B cell (primary cell): ENCODE measurements around the gene PKM. TPM values are rescaled to one million over a fixed set of nuclear protein-coding genes. Genes with fewer than 3 reads are reported as not detected.

Source experiments
- ATAC-seq: fragments of 200-7000 bp; cut with Tn5 transposase; one replicate; pipeline ENCODE4 v1.10.0; 2021; ENCODE audit warnings: low read depth, mild to moderate bottlenecking, moderate number of reproducible peaks, moderate library complexity
- CTCF ChIA-PET: fragments of 350-600 bp; sonication (Branson Sonifier 250); formaldehyde crosslinking; loops from one replicate; lab custom pipeline; 2021; ENCODE audit warnings: antibody characterized with exemption, inconsistent platforms; lab: Charles Lee
- POLR2A ChIA-PET: fragments of 350-600 bp; sonication (Branson Sonifier 250); formaldehyde crosslinking; loops from one replicate; lab custom pipeline; 2021; ENCODE audit warnings: antibody characterized with exemption; lab: Charles Lee
- DNase-seq: peaks from one replicate; pipeline ENCODE4 v3.0.0; 2013
- H2AFZ ChIP-seq: 2 replicates; pipeline ENCODE4 v1.6.1; 2012; ENCODE audit warnings: mild to moderate bottlenecking, low read depth, low read length; ENCODE audit not compliant: insufficient read depth, poor library complexity, severe bottlenecking
- H3K27ac ChIP-seq, 2 donors: 1 replicate in 1 of 2; 2 replicates in 1 of 2; pipeline ENCODE4 v1.5.1; 2012 to 2013; ENCODE audit warnings: low read length in 2 of 2, mild to moderate bottlenecking in 2 of 2, moderate library complexity in 1 of 2
- H3K27me3 ChIP-seq, 4 experiments: fragments of 200-600 bp in 1 of 4; sonication (generic) in 1 of 4; replicated peaks in 1 of 4; 1 replicate in 2 of 4; 2 replicates in 2 of 4; pipeline versions ENCODE4 v1.6.1 to v1.7.0; 2013 to 2016; ENCODE audit warnings: low read length in 3 of 4, mild to moderate bottlenecking in 2 of 4, mixed read lengths in 1 of 4, moderate library complexity in 1 of 4; ENCODE audit not compliant: insufficient read depth in 4 of 4, control insufficient read depth in 3 of 4; ENCODE audit errors: control extremely low read depth in 1 of 4
- H3K36me3 ChIP-seq, 2 experiments: replicated peaks in 1 of 2; 1 replicate in 1 of 2; 2 replicates in 1 of 2; pipeline versions ENCODE4 v1.6.1 to v1.7.1; 2013; ENCODE audit warnings: low read length in 1 of 2; ENCODE audit not compliant: insufficient read depth in 2 of 2, control insufficient read depth in 1 of 2; ENCODE audit errors: control extremely low read depth in 1 of 2, extremely low read depth in 1 of 2
- H3K4me1 ChIP-seq, 2 donors: fragments of 200-600 bp in 1 of 2; sonication (generic) in 1 of 2; 1 replicate in 1 of 2; 2 replicates in 1 of 2; pipeline versions ENCODE4 v1.5.1 to v1.6.1; 2013 to 2017; ENCODE audit warnings: low read length in 2 of 2; ENCODE audit not compliant: control insufficient read depth in 2 of 2, insufficient read depth in 2 of 2
- H3K4me2 ChIP-seq: replicated peaks from 2 replicates; pipeline ENCODE3; 2012; ENCODE audit warnings: mild to moderate bottlenecking, low read depth, low read length; ENCODE audit not compliant: poor library complexity, severe bottlenecking
- H3K4me3 ChIP-seq, 5 experiments: fragments of 200-600 bp in 1 of 5; sonication (generic) in 1 of 5; 1 replicate in 3 of 5; 2 replicates in 2 of 5; pipeline versions ENCODE4 v1.5.1 to v1.7.0; 2011 to 2016; ENCODE audit warnings: low read length in 4 of 5, mild to moderate bottlenecking in 4 of 5, low read depth in 2 of 5, control low read depth in 1 of 5, moderate library complexity in 1 of 5; ENCODE audit not compliant: insufficient read depth in 1 of 5; ENCODE audit errors: control extremely low read depth in 1 of 5, extremely low read depth in 1 of 5
- H3K79me2 ChIP-seq: fragments of 200-600 bp; sonication (generic); one replicate; pipeline ENCODE4 v1.6.0; 2016; ENCODE audit warnings: low read length; ENCODE audit not compliant: control insufficient read depth, insufficient read depth
- H3K9ac ChIP-seq: fragments of 200-600 bp; sonication (generic); 2 replicates; pipeline ENCODE4 v1.6.1; 2017; ENCODE audit warnings: mild to moderate bottlenecking, low read length, moderate library complexity
- H3K9me3 ChIP-seq, 3 donors: one replicate each; pipeline versions ENCODE4 v1.6.1 to v1.7.1; 2013; ENCODE audit warnings: low read length in 2 of 3; ENCODE audit not compliant: control insufficient read depth in 2 of 3, insufficient read depth in 1 of 3; ENCODE audit errors: control extremely low read depth in 1 of 3
- H4K20me1 ChIP-seq: 2 replicates; pipeline ENCODE4 v1.6.0; 2012; ENCODE audit warnings: mild to moderate bottlenecking, low read length; ENCODE audit not compliant: insufficient read depth, control insufficient read depth, poor library complexity, severe bottlenecking
- H3K27ac Mint-ChIP-seq: one replicate; pipeline ENCODE4 v1.8.0; 2021; ENCODE audit warnings: mixed read lengths
- H3K27me3 Mint-ChIP-seq: one replicate; pipeline ENCODE4 v1.8.0; 2021; ENCODE audit warnings: mixed read lengths
- H3K4me1 Mint-ChIP-seq: one replicate; pipeline ENCODE4 v1.8.0; 2021; ENCODE audit warnings: mixed read lengths
- H3K4me3 Mint-ChIP-seq: one replicate; pipeline ENCODE4 v1.8.0; 2021; ENCODE audit warnings: mixed read lengths
- H3K9me3 Mint-ChIP-seq: one replicate; pipeline ENCODE4 v1.8.0; 2022; ENCODE audit warnings: mixed read lengths; ENCODE audit not compliant: insufficient read depth
- EZH2 ChIP-seq: IDR thresholded peaks from 2 replicates; pipeline ENCODE4 v1.6.1; 2012; ENCODE audit warnings: borderline replicate concordance, low read depth, mild to moderate bottlenecking, moderate library complexity, low read length; ENCODE audit not compliant: insufficient read depth, poor library complexity, severe bottlenecking
- WGBS: methylation state at CpG from one replicate; pipeline ENCODE4 v1.1.5; 2013; ENCODE audit warnings: missing lambda C conversion rate; ENCODE audit not compliant: insufficient coverage; 5-methylcytosine and 5-hydroxymethylcytosine counted together
- intact Hi-C: fragments of 100-400 bp; cut with micrococcal nuclease; formaldehyde crosslinking; loops from one replicate; pipeline ENCODE4 v1.10.0; 2022
- polyA plus RNA-seq: library from polyadenylated mRNA; depleted of rRNA; stranded (reverse); fragments of >200 nt; gene quantifications from 2 replicates; pipeline ENCODE4 v1.2.3, GENCODE V29; 2012
- total RNA-seq, 2 donors: library from RNA; stranded (reverse); fragments of 120-200 nt in 1 of 2; gene quantifications; 1 replicate in 1 of 2; 2 replicates in 1 of 2; pipeline versions ENCODE4 v1.2.3 to v1.2.4, GENCODE V29; 2013 to 2022
- TF ChIP-seq, protein P1 (sequence below): fragments of 200-600 bp; IDR thresholded peaks from one replicate; pipeline ENCODE4 v1.8.0; 2022; ENCODE audit warnings: antibody characterized with exemption, mild to moderate bottlenecking

PKM gene
- total and polyA plus RNA-seq, 2 donors (not counting 1 experiment from before 2014, with no cell fraction given) = 179 to 323 TPM

DNA sequence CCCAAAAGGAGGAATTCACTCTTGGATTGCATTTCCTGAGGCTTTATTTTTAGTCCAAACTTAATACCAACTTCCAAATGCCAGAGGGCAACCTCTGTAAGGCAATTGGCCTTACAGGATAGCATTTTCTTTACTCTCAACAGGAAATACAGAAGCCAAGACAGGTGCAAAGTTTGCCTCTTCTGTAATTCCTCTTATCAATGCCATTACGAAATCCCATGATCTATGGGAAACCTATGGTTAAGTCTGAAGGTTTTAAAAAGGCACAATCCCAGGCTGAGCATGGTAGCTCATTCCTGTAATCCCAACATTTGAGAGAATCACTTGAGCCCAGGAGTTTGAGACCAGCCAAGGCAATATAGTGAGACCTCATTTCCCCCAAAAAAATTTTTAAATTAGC is 14.9 kb downstream of the PKM start:
- DNase-seq (no peak), ATAC-seq (no peak)
- no peaks in the 10 kb centered on the region for H3K27me3 Mint-ChIP-seq
- no peaks in the 10 kb centered on the region for H3K9me3 ChIP-seq
- H3K4me1 Mint-ChIP-seq = peaks cover 11% of the 10 kb centered on the region
- H3K4me2 ChIP-seq = no peak overlapping the region
- ChIA-PET POLR2A (interaction anchor here (0.9 kb wide), 1 partner anchor 15 kb away, joined by 3 read pairs; the partner anchor contains the start of gene PKM), CTCF (interaction anchor here (2.9 kb wide), 1 partner anchor 17 kb away, joined by 11 read pairs; no protein-coding TSS in a partner anchor)
- H3K4me3 Mint-ChIP-seq = no peak overlapping the region
- no peak overlapping the region for H3K9ac ChIP-seq
- no peak overlapping the region for H2AFZ ChIP-seq
- H3K36me3 ChIP-seq = peaks cover 15 to 86% of the 10 kb centered on the region in 2 experiments
- H3K27me3 ChIP-seq = no peaks in the 10 kb centered on the region
- H3K9me3 Mint-ChIP-seq = no peaks in the 10 kb centered on the region
- H3K4me3 ChIP-seq = no peak overlapping the region
- TF ChIP-seq EZH2 = no peak
- TF ChIP-seq, protein P1, sequence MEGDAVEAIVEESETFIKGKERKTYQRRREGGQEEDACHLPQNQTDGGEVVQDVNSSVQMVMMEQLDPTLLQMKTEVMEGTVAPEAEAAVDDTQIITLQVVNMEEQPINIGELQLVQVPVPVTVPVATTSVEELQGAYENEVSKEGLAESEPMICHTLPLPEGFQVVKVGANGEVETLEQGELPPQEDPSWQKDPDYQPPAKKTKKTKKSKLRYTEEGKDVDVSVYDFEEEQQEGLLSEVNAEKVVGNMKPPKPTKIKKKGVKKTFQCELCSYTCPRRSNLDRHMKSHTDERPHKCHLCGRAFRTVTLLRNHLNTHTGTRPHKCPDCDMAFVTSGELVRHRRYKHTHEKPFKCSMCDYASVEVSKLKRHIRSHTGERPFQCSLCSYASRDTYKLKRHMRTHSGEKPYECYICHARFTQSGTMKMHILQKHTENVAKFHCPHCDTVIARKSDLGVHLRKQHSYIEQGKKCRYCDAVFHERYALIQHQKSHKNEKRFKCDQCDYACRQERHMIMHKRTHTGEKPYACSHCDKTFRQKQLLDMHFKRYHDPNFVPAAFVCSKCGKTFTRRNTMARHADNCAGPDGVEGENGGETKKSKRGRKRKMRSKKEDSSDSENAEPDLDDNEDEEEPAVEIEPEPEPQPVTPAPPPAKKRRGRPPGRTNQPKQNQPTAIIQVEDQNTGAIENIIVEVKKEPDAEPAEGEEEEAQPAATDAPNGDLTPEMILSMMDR = no peak
- H3K27ac ChIP-seq = no peak overlapping the region
- no CpG with 5 or more reads among the region's 1 CpG for WGBS
- H3K4me1 ChIP-seq = peaks cover 0 to 4% of the 10 kb centered on the region in 2 donors
- no peak overlapping the region for H3K27ac Mint-ChIP-seq
- intact Hi-C loops = loop anchor here (1.0 kb wide), 1 partner anchor 10 kb away; no protein-coding TSS in a partner anchor
- H4K20me1 ChIP-seq = peaks cover 44% of the 10 kb centered on the region
- H3K79me2 ChIP-seq = peaks cover 37% of the 10 kb centered on the region

DNA sequence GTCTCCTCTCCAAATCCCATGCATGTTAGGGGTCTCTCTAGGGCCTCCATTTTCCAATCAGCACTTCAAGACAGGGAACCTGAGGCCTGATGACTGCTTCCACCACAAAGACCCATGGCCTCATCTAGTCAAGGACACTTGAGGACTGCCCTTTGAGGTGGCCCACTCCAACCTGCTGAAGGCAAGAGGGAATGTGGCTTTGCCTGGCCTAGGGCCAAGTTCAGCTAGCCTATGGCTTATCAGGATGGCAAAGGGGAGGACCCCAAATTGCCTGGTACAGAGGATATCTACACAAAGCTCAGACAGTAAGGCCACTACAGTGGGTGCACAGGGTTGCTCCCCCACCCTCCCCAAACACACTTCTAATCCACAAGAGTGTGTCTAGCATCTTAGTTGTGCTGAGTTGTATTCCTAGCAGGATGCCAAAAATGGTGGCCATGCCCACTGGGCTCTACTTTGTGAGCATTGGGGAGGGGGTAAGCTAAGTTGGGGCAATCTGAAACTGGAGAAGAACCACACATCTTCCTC is 23.4 kb downstream of the PKM start:
- peaks cover 8% of the 10 kb centered on the region for H3K4me1 Mint-ChIP-seq
- Histone ChIP-seq H4K20me1 (peaks cover 13% of the 10 kb centered on the region), H3K4me2 (no peak overlapping the region), H3K4me1 (no peaks in the 10 kb centered on the region), H2AFZ (no peak overlapping the region), H3K27me3 (no peaks in the 10 kb centered on the region), H3K9ac (no peak overlapping the region), H3K27ac (no peak overlapping the region), H3K79me2 (no peaks in the 10 kb centered on the region), H3K36me3 (peaks cover 13 to 91% of the 10 kb centered on the region in 2 experiments), H3K9me3 (no peaks in the 10 kb centered on the region), H3K4me3 (no peak overlapping the region)
- POLR2A ChIA-PET = no interaction called here
- TF ChIP-seq, protein P1 = no peak
- no peak for TF ChIP-seq EZH2
- H3K4me3 Mint-ChIP-seq = no peak overlapping the region
- ATAC-seq (no peak), DNase-seq (no peak)
- intact Hi-C loops = no loop called here
- no peak overlapping the region for H3K27ac Mint-ChIP-seq
- no peaks in the 10 kb centered on the region for H3K27me3 Mint-ChIP-seq
- no peaks in the 10 kb centered on the region for H3K9me3 Mint-ChIP-seq
- CTCF ChIA-PET = interaction anchor here (1.8 kb wide), 1 partner anchor 8 kb away, joined by 5 read pairs; no protein-coding TSS in a partner anchor
